HG03457 (cell line): ENCODE data around the gene KSR1.

ENCODE experiments used
- ATAC-seq: cut with Tn5 transposase; IDR thresholded peaks from one replicate; pipeline ENCODE4 v1.9.1; 2021; ENCODE audit warnings: moderate number of reproducible peaks; ENCODE audit not compliant: unreplicated experiment

The KSR1 gene

GRCh38 chr17:27547301-27547683 lies 91.0 kb downstream of the KSR1 start:
- ATAC-seq, result no peak

- ATAC-seq, result no peak
Measured at GRCh38 chr17:27548369-27548768, 92.1 kb downstream of the KSR1 start.

DNA sequence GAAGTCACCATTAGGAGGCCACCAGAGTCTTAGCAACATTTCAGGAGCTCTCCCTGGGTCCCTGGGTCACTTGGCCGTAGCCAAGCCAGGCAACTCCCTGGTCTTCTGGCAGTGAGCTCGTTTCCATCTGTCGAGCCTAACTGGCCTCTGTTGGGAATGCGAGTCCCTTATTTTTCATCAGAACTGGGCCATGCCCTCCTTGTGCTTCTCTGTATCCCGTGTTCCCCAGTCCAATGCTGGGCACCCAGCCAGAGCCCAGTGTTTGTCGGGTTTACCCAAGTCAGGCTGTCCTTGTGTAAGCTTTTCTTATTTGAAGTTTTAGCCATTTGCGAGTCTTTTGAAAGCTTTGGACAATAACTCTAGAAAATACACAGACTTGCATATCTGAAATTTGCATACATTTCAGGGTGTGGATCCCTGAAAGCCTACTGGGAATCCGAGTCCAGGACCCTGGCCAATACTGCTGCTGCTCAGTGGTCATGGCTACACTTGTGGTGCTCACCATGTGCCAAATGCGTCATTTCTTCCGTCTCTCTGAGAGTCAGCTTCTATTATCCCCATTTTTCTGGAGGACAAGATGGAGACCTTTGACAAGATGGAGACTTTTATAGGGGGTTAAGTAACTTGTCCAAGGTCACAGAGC lies 93.1 kb downstream of the KSR1 start:
- ATAC-seq, result no peak

DNA sequence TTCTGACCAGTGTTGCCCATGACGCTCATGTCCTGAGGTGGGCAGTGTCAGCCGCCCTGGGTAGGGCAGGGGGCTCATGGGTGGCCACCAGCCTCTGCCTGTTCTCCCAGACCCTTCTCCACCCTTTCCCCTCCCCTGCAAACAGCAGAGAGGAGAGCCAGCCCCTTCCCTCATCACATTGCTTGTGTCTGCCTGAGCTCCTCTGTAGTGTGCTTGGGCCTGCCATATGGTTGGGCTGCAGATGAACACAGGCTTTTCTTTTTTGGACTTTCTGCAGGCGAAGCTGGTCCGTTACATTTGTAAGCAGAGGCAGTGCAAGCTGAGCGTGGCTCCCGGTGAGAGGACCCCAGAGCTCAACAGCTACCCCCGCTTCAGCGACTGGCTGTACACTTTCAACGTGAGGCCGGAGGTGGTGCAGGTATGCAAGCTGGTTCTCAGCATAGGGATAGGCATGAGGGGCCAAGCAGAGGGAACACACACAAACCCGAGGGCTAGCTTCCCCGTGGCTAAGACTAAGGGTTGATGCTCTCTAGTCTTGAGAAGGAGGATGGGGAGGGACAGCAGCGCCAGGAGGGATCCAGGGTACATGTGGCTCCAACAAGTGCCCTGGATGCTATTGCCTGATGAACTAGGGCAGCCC lies 94.2 kb downstream of the KSR1 start:
- ATAC-seq, result no peak

GRCh38 chr17:27550974-27551505 lies 94.8 kb downstream of the KSR1 start:
- ATAC-seq, result no peak

GRCh38 chr17:27551701-27552248 lies 95.5 kb downstream of the KSR1 start:
- ATAC-seq, result no peak

- no peak for ATAC-seq
Measured at GRCh38 chr17:27552276-27552732, 96.1 kb downstream of the KSR1 start.

GRCh38 chr17:27553019-27553511 lies 96.8 kb downstream of the KSR1 start:
- no peak for ATAC-seq

DNA sequence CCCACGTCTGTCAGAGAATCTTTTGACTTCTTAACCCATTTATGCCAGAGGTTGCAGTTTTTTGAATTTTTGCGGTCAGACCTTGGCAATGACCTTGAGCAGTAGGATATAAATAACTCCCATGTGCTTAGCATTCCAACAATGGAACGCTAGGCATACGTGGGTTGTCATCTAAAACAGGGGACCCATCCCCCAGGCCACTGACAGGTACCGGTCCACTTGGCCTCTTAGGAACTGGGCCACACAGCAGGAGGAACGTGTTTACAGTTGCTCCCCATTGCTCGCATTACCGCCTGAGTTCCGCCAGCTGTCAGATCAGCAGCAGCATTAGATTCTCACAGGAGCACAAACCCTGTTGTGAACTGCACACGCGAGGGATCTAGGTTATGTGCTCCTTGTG lies 97.9 kb downstream of the KSR1 start:
- ATAC-seq, result no peak

DNA sequence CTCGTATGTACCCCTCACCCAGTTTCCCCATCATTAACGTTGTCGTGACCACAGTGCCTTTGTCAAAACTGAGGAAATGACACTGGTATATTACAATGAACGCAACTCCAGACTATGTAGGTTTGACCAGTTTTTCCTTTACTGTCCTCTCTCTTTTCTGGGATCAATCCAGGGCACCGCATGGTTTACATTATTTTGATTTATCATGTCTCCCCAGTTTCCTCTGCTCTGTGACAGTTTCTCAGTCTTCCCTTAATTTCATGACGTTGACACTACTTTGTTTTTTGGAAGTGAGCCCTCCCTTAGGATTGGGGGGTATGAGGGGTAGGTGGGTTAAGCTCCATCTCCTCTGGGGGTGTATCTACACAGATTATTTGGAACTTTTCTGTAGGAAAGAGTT lies 98.7 kb downstream of the KSR1 start:
- ATAC-seq, result no peak

DNA sequence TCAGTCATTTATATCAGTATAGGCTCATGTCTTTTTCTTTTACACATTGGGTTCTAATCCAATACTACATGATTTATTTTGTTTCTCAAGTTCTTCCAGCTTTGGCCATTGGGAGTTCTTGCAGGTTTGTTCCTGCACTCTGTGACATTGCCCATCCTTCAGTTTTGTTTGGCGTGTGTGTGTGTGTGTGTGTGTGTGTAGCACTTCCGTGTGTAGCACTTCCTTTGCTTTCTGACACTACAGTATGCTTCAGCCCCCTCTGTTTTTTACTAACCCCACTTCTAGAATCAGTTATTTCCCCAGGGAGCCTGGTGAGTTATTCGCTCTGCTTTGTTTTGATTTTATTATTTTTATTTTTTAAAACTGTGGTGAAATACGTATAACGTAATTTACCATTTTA lies 99.1 kb downstream of the KSR1 start:
- ATAC-seq, result no peak

DNA sequence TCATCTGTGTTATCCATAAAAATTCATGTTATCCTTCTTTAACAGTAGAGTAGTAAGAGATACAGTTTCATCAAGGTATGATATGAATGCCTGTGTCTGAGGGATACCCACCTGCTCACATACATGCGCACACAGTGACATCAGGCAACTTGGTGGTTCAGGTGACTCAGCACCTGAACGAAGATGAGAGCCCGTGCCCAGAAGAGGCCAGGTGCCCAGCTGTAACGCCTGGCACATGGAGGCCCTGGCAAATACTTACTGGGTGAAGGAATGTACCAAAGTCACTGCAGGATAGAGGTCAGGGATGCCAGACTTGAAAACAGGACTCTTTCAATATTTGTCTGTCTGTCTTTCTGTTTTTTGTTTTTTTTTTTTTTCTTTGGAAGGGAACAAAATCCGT lies 102.1 kb downstream of the KSR1 start:
- no peak for ATAC-seq

- no peak for ATAC-seq
Measured at GRCh38 chr17:27558842-27559505, 102.7 kb downstream of the KSR1 start.

DNA sequence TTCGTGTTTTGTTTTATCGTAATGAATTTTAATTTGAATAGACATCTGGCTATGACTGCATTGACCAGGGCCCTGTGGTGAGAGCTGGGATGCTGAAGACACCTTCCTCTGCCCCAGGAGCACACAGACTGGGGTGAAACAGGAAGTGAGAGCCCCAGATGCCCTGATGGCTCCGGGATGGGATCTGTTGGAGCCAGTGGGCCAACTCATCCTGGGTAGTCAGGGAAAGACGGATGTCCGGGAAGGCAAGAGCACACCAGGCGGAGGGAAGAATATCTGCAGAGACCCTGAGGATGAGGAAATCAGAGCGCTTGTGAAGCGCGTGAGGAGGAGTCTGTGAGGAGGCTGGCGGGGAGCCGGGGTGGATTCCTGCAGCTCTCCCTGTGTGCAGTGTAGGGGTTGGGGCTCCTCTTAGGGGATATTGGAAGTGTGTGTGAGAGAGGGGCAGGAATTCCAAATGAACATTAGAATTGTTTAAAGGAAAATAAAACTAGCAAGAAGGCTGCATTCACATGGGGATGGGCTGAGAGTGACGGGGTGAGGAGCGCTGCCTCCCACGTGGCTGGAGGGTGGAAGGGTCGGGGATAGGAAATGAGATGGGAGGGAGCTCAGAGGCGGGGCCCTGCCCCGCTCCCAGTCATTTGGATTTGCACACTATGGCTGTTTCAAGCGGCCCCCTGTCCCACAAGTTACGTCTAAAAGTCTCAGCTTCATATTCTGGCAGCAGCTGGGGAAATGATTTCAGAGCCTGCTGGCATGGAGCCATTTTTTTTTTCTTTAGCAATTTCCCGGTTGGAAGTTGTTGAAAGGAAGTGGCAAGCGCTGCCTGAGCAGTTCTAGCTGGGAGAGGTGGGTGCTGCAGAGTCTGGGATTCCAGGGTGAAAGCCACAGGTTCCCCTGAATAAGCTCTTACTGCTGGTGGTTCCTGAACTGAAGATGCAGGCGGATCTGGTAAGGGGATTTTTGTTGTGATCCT lies 103.5 kb downstream of the KSR1 start:
- ATAC-seq, result no peak

DNA sequence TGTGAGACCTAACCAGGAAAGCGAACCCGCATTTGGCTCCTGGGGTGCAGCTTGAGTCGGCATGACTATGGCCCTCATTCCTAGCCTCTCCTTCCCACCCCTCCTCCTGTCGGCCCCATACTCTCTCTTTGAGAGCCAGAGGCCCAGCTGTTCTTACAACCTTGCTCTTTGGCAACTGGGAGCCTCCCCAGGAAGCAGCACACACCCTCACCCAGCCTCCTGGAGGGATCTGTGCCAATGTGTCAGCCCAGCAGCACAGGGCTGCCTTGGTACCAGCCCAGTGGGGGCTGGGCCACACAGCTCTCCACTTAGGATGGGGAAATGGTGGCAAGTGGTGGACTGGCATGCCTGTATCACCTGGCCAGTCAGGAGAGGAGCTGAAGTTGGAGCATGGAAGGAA lies 104.4 kb downstream of the KSR1 start:
- ATAC-seq, result no peak

GRCh38 chr17:27562777-27563455 lies 106.7 kb downstream of the KSR1 start:
- no peak for ATAC-seq

DNA sequence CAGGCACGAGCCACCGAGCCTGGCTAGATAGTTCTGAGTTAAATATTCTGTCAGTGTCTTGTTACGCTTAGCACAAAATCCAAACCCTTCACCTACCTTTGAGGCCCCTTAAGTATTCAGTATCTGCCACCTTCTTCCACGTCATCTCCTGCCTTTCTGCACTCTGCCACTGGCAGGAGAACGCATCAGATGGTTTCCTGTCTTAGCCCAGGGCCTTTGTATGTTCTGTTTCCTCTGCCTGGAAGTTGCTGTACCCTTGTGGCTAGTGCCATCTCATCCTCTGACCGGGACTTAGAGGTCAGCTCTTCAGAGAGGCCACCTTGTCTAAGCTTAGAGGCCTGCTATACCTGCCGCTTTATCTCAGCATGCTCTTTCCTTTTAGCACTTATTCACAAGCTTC lies 107.3 kb downstream of the KSR1 start:
- ATAC-seq, result no peak

DNA sequence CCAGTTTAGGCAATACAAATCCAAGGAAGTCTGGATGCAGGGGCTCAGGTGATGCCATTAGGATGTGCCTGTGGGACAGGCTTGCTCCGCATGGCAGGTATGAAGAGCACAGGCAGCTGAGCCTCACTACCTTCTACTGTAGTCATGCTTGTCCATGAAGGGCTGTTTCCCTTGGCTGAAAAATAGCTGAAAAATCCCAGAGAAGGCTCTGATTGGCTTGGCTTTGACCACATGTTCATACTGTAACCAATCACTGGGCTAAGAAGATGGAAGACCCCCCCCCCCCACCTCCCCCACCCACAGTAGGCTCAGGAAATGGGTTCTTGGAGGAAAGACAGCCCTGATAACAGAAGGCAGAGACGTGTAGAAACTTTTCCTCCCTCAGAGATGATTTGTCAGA lies 108.2 kb downstream of the KSR1 start:
- ATAC-seq, result no peak

GRCh38 chr17:27565874-27566670 lies 109.8 kb downstream of the KSR1 start:
- ATAC-seq, result no peak
